Endothelial cell of umbilical vein (primary cell): Measurements from ENCODE around the gene SNCA. TPM values are rescaled to one million over a fixed set of nuclear protein-coding genes. Genes with fewer than 3 reads are reported as not detected.

ENCODE experiments used
- BruUV-seq: library from RNA; stranded (reverse); fragments of 400-500 nt; replicated peaks from 2 replicates; lab custom pipeline; 2021; lab: Mats Ljungman, UMichigan
- CTCF ChIA-PET: fragments of 300-600, 350-600 bp; sonication (Branson Sonifier 250); formaldehyde crosslinking; loops from one replicate; lab custom pipeline; 2021; ENCODE audit warnings: antibody characterized with exemption, inconsistent platforms; lab: Charles Lee
- POLR2A ChIA-PET: fragments of 300-600, 350-600 bp; sonication (Branson Sonifier 250); formaldehyde crosslinking; loops from one replicate; lab custom pipeline; 2021; ENCODE audit warnings: antibody characterized with exemption, inconsistent platforms; lab: Charles Lee
- DNase-seq: peaks from one replicate; pipeline ENCODE4 v3.0.0-alpha.2; 2011; ENCODE audit warnings: low read depth, low spot score
- FAIRE-seq: peaks from 2 replicates; lab custom pipeline; 2011; peaks lifted over from hg19 to GRCh38; lab: Jason Lieb, UNC
- H2AFZ ChIP-seq: 2 replicates; pipeline ENCODE4 v1.6.0; 2012; ENCODE audit warnings: low read depth, low read length, control low read depth, inconsistent platforms
- H3K27ac ChIP-seq: 2 replicates; pipeline ENCODE4 v1.5.1; 2011; ENCODE audit warnings: low read depth, mild to moderate bottlenecking, control low read depth, low read length, moderate library complexity; ENCODE audit not compliant: insufficient read depth
- H3K27me3 ChIP-seq, 2 experiments: 2 replicates each; pipeline versions ENCODE4 v1.6.0 to v1.6.1; 2011; ENCODE audit warnings: low read length in 2 of 2, mixed read lengths in 1 of 2; ENCODE audit not compliant: control insufficient read depth in 2 of 2, insufficient read depth in 2 of 2
- H3K36me3 ChIP-seq, 2 experiments: 2 replicates in 1 of 2; 3 replicates in 1 of 2; pipeline ENCODE4 v1.5.1; 2011; ENCODE audit warnings: low read length in 2 of 2, mild to moderate bottlenecking in 1 of 2, moderate library complexity in 1 of 2; ENCODE audit not compliant: control insufficient read depth in 2 of 2, insufficient read depth in 2 of 2; ENCODE audit errors: extremely low read depth in 1 of 2
- H3K4me1 ChIP-seq: 3 replicates; pipeline ENCODE4 v1.5.1; 2011; ENCODE audit warnings: mild to moderate bottlenecking, low read length; ENCODE audit not compliant: control insufficient read depth, insufficient read depth; ENCODE audit errors: extremely low read depth
- H3K4me2 ChIP-seq: 2 replicates; pipeline ENCODE4 v1.6.1; 2011; ENCODE audit warnings: low read length, control low read depth, mixed read lengths; ENCODE audit not compliant: insufficient read depth
- H3K4me3 ChIP-seq, 3 experiments: fragments of 200-600 bp in 1 of 3; sonication (generic), shearing (Covaris generic) in 1 of 3; replicated peaks in 1 of 3; 2 replicates each; pipeline ENCODE4 v1.5.1; 2011 to 2016; ENCODE audit warnings: control low read depth in 3 of 3, low read length in 3 of 3, mild to moderate bottlenecking in 2 of 3, inconsistent platforms in 1 of 3, low read depth in 1 of 3, moderate library complexity in 1 of 3; ENCODE audit not compliant: insufficient read depth in 1 of 3
- H3K79me2 ChIP-seq: 2 replicates; pipeline ENCODE4 v1.6.0; 2012; ENCODE audit warnings: low read length, inconsistent platforms; ENCODE audit not compliant: control insufficient read depth, insufficient read depth
- H3K9ac ChIP-seq: replicated peaks from 2 replicates; pipeline ENCODE3; 2011; ENCODE audit warnings: low read length, control low read depth; ENCODE audit not compliant: insufficient read depth; ENCODE audit errors: extremely low read depth
- H3K9me1 ChIP-seq: replicated peaks from 3 replicates; pipeline ENCODE4 v1.6.0; 2011; ENCODE audit warnings: mild to moderate bottlenecking, low read length; ENCODE audit not compliant: control insufficient read depth, insufficient read depth; ENCODE audit errors: extremely low read depth
- H3K9me3 ChIP-seq: replicated peaks from 2 replicates; pipeline ENCODE4 v1.5.1; 2012; ENCODE audit warnings: low read length, inconsistent platforms; ENCODE audit not compliant: control insufficient read depth, insufficient read depth
- H4K20me1 ChIP-seq: replicated peaks from 2 replicates; pipeline ENCODE3; 2011; ENCODE audit warnings: mild to moderate bottlenecking, low read length; ENCODE audit not compliant: control insufficient read depth, insufficient read depth; ENCODE audit errors: extremely low read depth
- EZH2 ChIP-seq: IDR thresholded peaks from 2 replicates; pipeline ENCODE4 v1.6.1; 2012; ENCODE audit warnings: borderline replicate concordance, low read depth, mild to moderate bottlenecking, moderate library complexity, low read length, inconsistent platforms; ENCODE audit not compliant: severe bottlenecking
- FOS ChIP-seq: IDR thresholded peaks from 2 replicates; pipeline ENCODE4 v1.6.1; 2011; ENCODE audit warnings: mild to moderate bottlenecking, low read length, moderate library complexity, borderline replicate concordance; ENCODE audit not compliant: insufficient read depth
- GATA2 ChIP-seq: IDR thresholded peaks from 2 replicates; pipeline ENCODE4 v1.7.0; 2011; ENCODE audit warnings: low read depth, mild to moderate bottlenecking, moderate library complexity, mixed read lengths, low read length; ENCODE audit not compliant: insufficient read length, insufficient read depth
- JUN ChIP-seq: IDR thresholded peaks from 2 replicates; pipeline ENCODE4 v1.6.1; 2011; ENCODE audit warnings: borderline replicate concordance, low read depth; ENCODE audit not compliant: insufficient read length, insufficient read depth
- MYC ChIP-seq: IDR thresholded peaks from one replicate; pipeline ENCODE4 v1.6.1; 2011; ENCODE audit warnings: mild to moderate bottlenecking, low read depth, low read length
- POLR2A ChIP-seq: IDR thresholded peaks from 2 replicates; pipeline ENCODE4 v1.6.1; 2012; ENCODE audit warnings: low read depth, mild to moderate bottlenecking, control low read depth, low read length
- POLR2AphosphoS5 ChIP-seq: IDR thresholded peaks from 2 replicates; pipeline ENCODE4 v1.6.1; 2012; ENCODE audit warnings: low read depth, mild to moderate bottlenecking, control low read depth, low read length, moderate library complexity; ENCODE audit not compliant: insufficient read depth
- dilution Hi-C: fragments of 300-500 bp; cut with MboI; formaldehyde crosslinking; loops from one replicate; pipeline ENCODE4 v1.15.0; 2019; ENCODE audit warnings: low sequenced_read_pairs; ENCODE audit not compliant: extremely low pct_ligation_motif_present
- intact Hi-C: fragments of 100-400 bp; cut with micrococcal nuclease; formaldehyde crosslinking; loops from one replicate; pipeline ENCODE4 v1.10.0; 2022
- polyA plus RNA-seq, 4 experiments: library from polyadenylated mRNA; depleted of rRNA in 3 of 4; stranded (reverse) in 3 of 4; unstranded in 1 of 4; fragments of >200 nt; gene quantifications; 2 replicates each; pipeline versions ENCODE4 v1.2.1 to v1.2.3, GENCODE V29; 2011 to 2012; ENCODE audit warnings: missing spikeins in 1 of 4
- total RNA-seq: library from RNA; stranded (reverse); gene quantifications from 2 replicates; pipeline ENCODE4 v1.2.3, GENCODE V29; 2021
- TF ChIP-seq, protein P1 (sequence below): IDR thresholded peaks from 2 replicates; pipeline ENCODE4 v1.6.1; 2011; ENCODE audit not compliant: insufficient read depth, insufficient read length
- TF ChIP-seq, protein P2 (sequence below), 2 donors: IDR thresholded peaks; 1 replicate in 1 of 2; 2 replicates in 1 of 2; pipeline ENCODE4 v1.5.1; 2011; ENCODE audit warnings: low read length in 2 of 2, mild to moderate bottlenecking in 2 of 2, moderate library complexity in 2 of 2, control low read depth in 1 of 2, inconsistent platforms in 1 of 2, low read depth in 1 of 2; ENCODE audit not compliant: insufficient read depth in 1 of 2; ENCODE audit errors: extremely low read depth in 1 of 2

Gene SNCA
- total and polyA plus RNA-seq, 2 donors (not counting 3 experiments of a cell fraction or from before 2014, with no cell fraction given) = 76.8 to 116 TPM

- BruUV-seq = no TSS peak
- Histone ChIP-seq H3K4me2 (no peak overlapping the region), H3K79me2 (peaks cover 34% of the 10 kb centered on the region), H4K20me1 (no peaks in the 10 kb centered on the region), H3K27ac (no peak overlapping the region), H3K4me1 (no peaks in the 10 kb centered on the region), H3K9me1 (no peaks in the 10 kb centered on the region), H3K4me3 (no peak overlapping the region), H3K9me3 (no peaks in the 10 kb centered on the region), H3K36me3 (no peaks in the 10 kb centered on the region), H3K9ac (no peak overlapping the region), H2AFZ (no peak overlapping the region), H3K27me3 (no peaks in the 10 kb centered on the region)
- intact Hi-C loops = no loop called here
- CTCF ChIA-PET = interaction anchor here (1.1 kb wide), 1 partner anchor 88 kb away, joined by 4 read pairs; no protein-coding TSS in a partner anchor
- TF ChIP-seq EZH2 = no peak
- TF ChIP-seq POLR2AphosphoS5 = no peak
- no peak for TF ChIP-seq JUN
- no peak for TF ChIP-seq FOS
- no peak for TF ChIP-seq POLR2A
- TF ChIP-seq, protein P1, sequence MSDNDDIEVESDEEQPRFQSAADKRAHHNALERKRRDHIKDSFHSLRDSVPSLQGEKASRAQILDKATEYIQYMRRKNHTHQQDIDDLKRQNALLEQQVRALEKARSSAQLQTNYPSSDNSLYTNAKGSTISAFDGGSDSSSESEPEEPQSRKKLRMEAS = no peak
- TF ChIP-seq, protein P2, sequence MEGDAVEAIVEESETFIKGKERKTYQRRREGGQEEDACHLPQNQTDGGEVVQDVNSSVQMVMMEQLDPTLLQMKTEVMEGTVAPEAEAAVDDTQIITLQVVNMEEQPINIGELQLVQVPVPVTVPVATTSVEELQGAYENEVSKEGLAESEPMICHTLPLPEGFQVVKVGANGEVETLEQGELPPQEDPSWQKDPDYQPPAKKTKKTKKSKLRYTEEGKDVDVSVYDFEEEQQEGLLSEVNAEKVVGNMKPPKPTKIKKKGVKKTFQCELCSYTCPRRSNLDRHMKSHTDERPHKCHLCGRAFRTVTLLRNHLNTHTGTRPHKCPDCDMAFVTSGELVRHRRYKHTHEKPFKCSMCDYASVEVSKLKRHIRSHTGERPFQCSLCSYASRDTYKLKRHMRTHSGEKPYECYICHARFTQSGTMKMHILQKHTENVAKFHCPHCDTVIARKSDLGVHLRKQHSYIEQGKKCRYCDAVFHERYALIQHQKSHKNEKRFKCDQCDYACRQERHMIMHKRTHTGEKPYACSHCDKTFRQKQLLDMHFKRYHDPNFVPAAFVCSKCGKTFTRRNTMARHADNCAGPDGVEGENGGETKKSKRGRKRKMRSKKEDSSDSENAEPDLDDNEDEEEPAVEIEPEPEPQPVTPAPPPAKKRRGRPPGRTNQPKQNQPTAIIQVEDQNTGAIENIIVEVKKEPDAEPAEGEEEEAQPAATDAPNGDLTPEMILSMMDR (IDR thresholded peaks at IDR 0.05; ENCODE audit: extremely low read depth in 1 of 2, insufficient read depth in 1 of 2, low read depth in 1 of 2, low read length in 2 of 2) = no peak
- no peak for TF ChIP-seq MYC
- TF ChIP-seq GATA2 = no peak
- dilution Hi-C loops = no loop called here
- DNase-seq (no peak), FAIRE-seq (no peak)
- POLR2A ChIA-PET = no interaction called here
Measured at GRCh38 chr4:89781321-89781720, 55.6 kb downstream of the SNCA start.
